Adrenal gland (tissue), 12 donors: ENCODE results near the gene MYO1B. TPM values are rescaled to one million over a fixed set of nuclear protein-coding genes. Genes with fewer than 3 reads are reported as not detected.

Experiments used
- DNase-seq, 7 donors: peaks; one replicate each; pipeline ENCODE4 v3.0.0-alpha.2; 2019 to 2020
- H3K27ac ChIP-seq, 5 donors: fragments of 200-600 bp; sonication (generic) in 4 of 5; 1 replicate in 3 of 5; 2 replicates in 2 of 5; pipeline versions ENCODE4 v1.5.1 to v1.8.0; 2016 to 2020; ENCODE audit warnings: mild to moderate bottlenecking in 1 of 5
- H3K27me3 ChIP-seq: fragments of 200-600 bp; 2 replicates; pipeline ENCODE4 v1.8.0; 2021
- H3K36me3 ChIP-seq, 2 donors: fragments of 200-600 bp; replicated peaks in 1 of 2; 1 replicate in 1 of 2; 2 replicates in 1 of 2; pipeline versions ENCODE4 v1.5.1 to v1.8.0; 2018 to 2022
- H3K4me1 ChIP-seq, 2 donors: fragments of 200-600 bp; replicated peaks in 1 of 2; 1 replicate in 1 of 2; 2 replicates in 1 of 2; pipeline versions ENCODE4 v1.5.1 to v1.8.0; 2018 to 2021
- H3K4me3 ChIP-seq, 4 donors: fragments of 200-600 bp; sonication (generic) in 3 of 4; one replicate each; pipeline ENCODE4 v1.5.1; 2016 to 2018
- H3K9me3 ChIP-seq, 3 donors: fragments of 200-600 bp; sonication (generic) in 1 of 3; replicated peaks in 1 of 3; 1 replicate in 2 of 3; 2 replicates in 1 of 3; pipeline versions ENCODE4 v1.5.1 to v1.8.0; 2016 to 2021
- CTCF ChIP-seq, 6 experiments: fragments of 450-650 bp in 4 of 6; fragments of 200-600 bp in 2 of 6; sonication (generic) in 1 of 6; IDR thresholded peaks; 1 replicate in 5 of 6; 2 replicates in 1 of 6; pipeline versions ENCODE4 v1.5.1 to v1.8.0; 2016 to 2021; ENCODE audit warnings: antibody characterized with exemption in 6 of 6, mild to moderate bottlenecking in 2 of 6, moderate library complexity in 1 of 6
- POLR2A ChIP-seq, 2 donors: fragments of 450-650 bp; IDR thresholded peaks; one replicate each; pipeline ENCODE4 v1.6.1; 2017; ENCODE audit warnings: antibody characterized with exemption in 2 of 2, mild to moderate bottlenecking in 2 of 2, moderate library complexity in 1 of 2
- WGBS, 4 donors: extraction: QIAGEN DNeasy Blood & Tissue Kit in 2 of 4; methylation state at CpG; one replicate each; pipeline versions ENCODE4 v1.1.5 to v1.1.7; 2013 to 2017; 5-methylcytosine and 5-hydroxymethylcytosine counted together
- intact Hi-C, 2 donors: fragments of 100-400 bp; cut with DNase I; formaldehyde crosslinking; loops; one replicate each; pipeline versions ENCODE4 v1.14.1 to v1.15.0; 2022 to 2023
- polyA plus RNA-seq, 3 donors: library from polyadenylated mRNA; stranded (reverse); fragments of 200-250 nt in 2 of 3; fragments of 350-450 nt in 1 of 3; fragmentation: Illumina TruSeq in 1 of 3; extraction: RNeasy Lipid Tissue Mini Kit (QIAGEN cat#74804) in 1 of 3; gene quantifications; one replicate each; pipeline ENCODE4 v1.2.3, GENCODE V29; 2013 to 2014
- total RNA-seq, 9 donors: library from RNA; depleted of rRNA in 4 of 9; stranded (reverse); fragments of >200 nt in 4 of 9; fragments of 120-200 nt in 1 of 9; fragmentation: NEBNext Ultra II Directional in 1 of 9; extraction: Animal tissue kit (Norgen Biotek cat#: 25700) in 1 of 9; gene quantifications; one replicate each; pipeline versions ENCODE4 v1.1.0 to v1.2.4, GENCODE V29; 2013 to 2023
- donor health status: healthy with polysubstance abuse.
- donor health status: Bipolar disorder and iron deficiency.
- donor health status: DM: yes; HTN: yes; CAD: no.
- donor health status: DM: no; HTN: no; CAD: no.
- donor health status: DM: no; HTN: no; CAD: no.
- donor health status: DM: yes; HTN: yes; CAD: no.

The MYO1B gene
- total and polyA plus RNA-seq, 12 donors: 6.9 to 24.0 (median 14.0) TPM

GRCh38 chr2:191200910-191201309 lies 44.3 kb upstream of the MYO1B start:
- intact Hi-C loops: no loop called here
- no peak overlapping the region for H3K27ac ChIP-seq
- TF ChIP-seq POLR2A (IDR thresholded peaks at IDR 0.05): no peak
- no peak for TF ChIP-seq CTCF (IDR thresholded peaks at IDR 0.05)
- H3K27me3 ChIP-seq: no peaks in the 10 kb centered on the region
- DNase-seq: no peak
- no peaks in the 10 kb centered on the region for H3K9me3 ChIP-seq
- H3K36me3 ChIP-seq: no peaks in the 10 kb centered on the region
- H3K4me3 ChIP-seq: no peak overlapping the region
- H3K4me1 ChIP-seq: no peaks in the 10 kb centered on the region
- WGBS, 4 donors: 85 to 90% (median 88%) methylated on average over 1 of the region's 1 CpG

GRCh38 chr2:191202209-191202721 lies 42.9 kb upstream of the MYO1B start:
- intact Hi-C loops: no loop called here
- H3K36me3 ChIP-seq: no peaks in the 10 kb centered on the region
- WGBS, 4 donors: 39 to 48% (median 46%) methylated on average over 2 of the region's 2 CpGs
- no peaks in the 10 kb centered on the region for H3K27me3 ChIP-seq
- H3K4me1 ChIP-seq: no peaks in the 10 kb centered on the region
- no peak for DNase-seq
- H3K27ac ChIP-seq: no peak overlapping the region
- H3K9me3 ChIP-seq: no peaks in the 10 kb centered on the region
- no peak for TF ChIP-seq CTCF (IDR thresholded peaks at IDR 0.05)
- TF ChIP-seq POLR2A (IDR thresholded peaks at IDR 0.05): no peak
- H3K4me3 ChIP-seq: no peak overlapping the region

GRCh38 chr2:191202881-191203397 lies 42.3 kb upstream of the MYO1B start:
- Histone ChIP-seq H3K27me3 (no peaks in the 10 kb centered on the region), H3K4me1 (no peaks in the 10 kb centered on the region), H3K4me3 (no peak overlapping the region), H3K9me3 (no peaks in the 10 kb centered on the region), H3K36me3 (no peaks in the 10 kb centered on the region), H3K27ac (no peak overlapping the region)
- TF ChIP-seq POLR2A (IDR thresholded peaks at IDR 0.05): no peak
- no peak for TF ChIP-seq CTCF (IDR thresholded peaks at IDR 0.05)
- intact Hi-C loops: no loop called here
- 45 to 54% (median 48%) methylated on average over 5 of the region's 5 CpGs for WGBS, 4 donors
- no peak for DNase-seq

- WGBS, 4 donors: 76 to 80% (median 76%) methylated on average over 4 of the region's 4 CpGs
- Histone ChIP-seq H3K4me1 (no peaks in the 10 kb centered on the region), H3K4me3 (no peak overlapping the region), H3K27ac (no peak overlapping the region), H3K27me3 (no peaks in the 10 kb centered on the region), H3K36me3 (no peaks in the 10 kb centered on the region), H3K9me3 (no peaks in the 10 kb centered on the region)
- DNase-seq: no peak
- intact Hi-C loops: no loop called here
- TF ChIP-seq POLR2A (IDR thresholded peaks at IDR 0.05) (no peak), CTCF (IDR thresholded peaks at IDR 0.05) (no peak)
These were observed 40.8 kb upstream of the MYO1B start for GRCh38 chr2:191204433-191204832.
